ENCODE data around the gene TMEM63B. TPM values are rescaled to one million over a fixed set of nuclear protein-coding genes. Genes with fewer than 3 reads are reported as not detected.

The TMEM63B gene
- total RNA-seq, 6 donors from 2014 or later: 89.8 to 198 (median 128) TPM

- peaks cover 0 to 12% (median 5%) of the 10 kb centered on the region in 4 donors for H3K4me1 ChIP-seq
- H3K9me3 ChIP-seq: no peaks in the 10 kb centered on the region
- no peak overlapping the region for H3K27ac ChIP-seq
- TF ChIP-seq POLR2AphosphoS5 (IDR thresholded peaks at IDR 0.05): no peak
- no peak for TF ChIP-seq EP300 (IDR thresholded peaks at IDR 0.05)
- TF ChIP-seq CTCF (IDR thresholded peaks at IDR 0.05): peak; percentile 63 to 91 (median 86)
- TF ChIP-seq POLR2A (IDR thresholded peaks at IDR 0.05): no peak
- peak; percentile 82 to 86 for ATAC-seq (ENCODE audit: low FRiP score in 2 of 2)
- H3K36me3 ChIP-seq: peaks cover 0 to 5% (median 2%) of the 10 kb centered on the region in 4 donors
- WGBS, 2 donors: 34 to 43% methylated on average over 3 of the region's 3 CpGs
- H3K4me3 ChIP-seq: no peak overlapping the region
- peak in 1 of 2 donors; percentile 81 for DNase-seq
- no peaks in the 10 kb centered on the region for H3K27me3 ChIP-seq
Measured at GRCh38 chr6:44096612-44097011, 30.7 kb upstream of the TMEM63B start.

- Histone ChIP-seq H3K27ac (peak overlapping the region in 1 of 4 donors; percentile 30), H3K4me1 (peaks cover 0 to 17% (median 9%) of the 10 kb centered on the region in 4 donors), H3K27me3 (no peaks in the 10 kb centered on the region), H3K4me3 (no peak overlapping the region), H3K36me3 (peaks cover 0 to 5% (median 2%) of the 10 kb centered on the region in 4 donors), H3K9me3 (no peaks in the 10 kb centered on the region)
- ATAC-seq (ENCODE audit: low FRiP score in 2 of 2) (no peak), DNase-seq (no peak)
- TF ChIP-seq EP300 (IDR thresholded peaks at IDR 0.05): no peak
- TF ChIP-seq POLR2A (IDR thresholded peaks at IDR 0.05): no peak
- TF ChIP-seq CTCF (IDR thresholded peaks at IDR 0.05): no peak
- TF ChIP-seq POLR2AphosphoS5 (IDR thresholded peaks at IDR 0.05): no peak
- WGBS, 2 donors: 42 to 90% methylated on average over 2 of the region's 2 CpGs
Measured at GRCh38 chr6:44097782-44098317, 29.5 kb upstream of the TMEM63B start.

- Histone ChIP-seq H3K4me1 (peaks cover 5 to 28% (median 15%) of the 10 kb centered on the region in 4 donors), H3K9me3 (no peaks in the 10 kb centered on the region), H3K27me3 (no peaks in the 10 kb centered on the region), H3K36me3 (peaks cover 0 to 12% (median 5%) of the 10 kb centered on the region in 4 donors), H3K27ac (no peak overlapping the region), H3K4me3 (no peak overlapping the region)
- TF ChIP-seq POLR2AphosphoS5 (IDR thresholded peaks at IDR 0.05): no peak
- TF ChIP-seq CTCF (IDR thresholded peaks at IDR 0.05): no peak
- TF ChIP-seq POLR2A (IDR thresholded peaks at IDR 0.05): no peak
- no peak for TF ChIP-seq EP300 (IDR thresholded peaks at IDR 0.05)
- 30 to 56% methylated on average over 1 of the region's 1 CpG for WGBS, 2 donors
- no peak for ATAC-seq (ENCODE audit: low FRiP score in 2 of 2)
- DNase-seq: no peak
Measured at GRCh38 chr6:44099192-44099591, 28.2 kb upstream of the TMEM63B start.

GRCh38 chr6:44100088-44100550 lies 27.2 kb upstream of the TMEM63B start:
- H3K4me1 ChIP-seq: peaks cover 12 to 37% (median 24%) of the 10 kb centered on the region in 4 donors
- peak overlapping the region in 2 of 4 donors; percentile 21 to 47 for H3K27ac ChIP-seq
- no peaks in the 10 kb centered on the region for H3K27me3 ChIP-seq
- no peak for TF ChIP-seq EP300 (IDR thresholded peaks at IDR 0.05)
- peak; percentile 24 to 67 (median 50) for TF ChIP-seq CTCF (IDR thresholded peaks at IDR 0.05)
- H3K4me3 ChIP-seq: no peak overlapping the region
- no peaks in the 10 kb centered on the region for H3K9me3 ChIP-seq
- WGBS, 2 donors: 40 to 63% methylated on average over 1 of the region's 1 CpG
- ATAC-seq (ENCODE audit: low FRiP score in 2 of 2) (peak; percentile 21 to 70), DNase-seq (no peak)
- peaks cover 0 to 13% (median 6%) of the 10 kb centered on the region in 4 donors for H3K36me3 ChIP-seq

GRCh38 chr6:44101832-44102231 lies 25.5 kb upstream of the TMEM63B start:
- Histone ChIP-seq H3K36me3 (peaks cover 0 to 13% (median 6%) of the 10 kb centered on the region in 4 donors), H3K27me3 (no peaks in the 10 kb centered on the region), H3K4me3 (no peak overlapping the region), H3K9me3 (no peaks in the 10 kb centered on the region), H3K4me1 (peaks cover 25 to 49% (median 35%) of the 10 kb centered on the region in 4 donors), H3K27ac (peak overlapping the region in 3 of 4 donors; percentile 21 to 47 (median 39))
- no peak for ATAC-seq (ENCODE audit: low FRiP score in 2 of 2)
- WGBS, 2 donors: 72 to 90% methylated on average over 4 of the region's 4 CpGs
- TF ChIP-seq POLR2AphosphoS5 (IDR thresholded peaks at IDR 0.05): no peak
- no peak for TF ChIP-seq EP300 (IDR thresholded peaks at IDR 0.05)
- no peak for TF ChIP-seq POLR2A (IDR thresholded peaks at IDR 0.05)
- no peak for TF ChIP-seq CTCF (IDR thresholded peaks at IDR 0.05)
- DNase-seq: no peak
